Cardiac muscle cell (in vitro differentiated cells and primary cell): Measurements from ENCODE around the gene TNN. TPM values are rescaled to one million over a fixed set of nuclear protein-coding genes. Genes with fewer than 3 reads are reported as not detected.

Experiments
- DNase-seq, 2 donors: peaks; one replicate each; pipeline versions ENCODE4 v3.0.0 to v3.0.0-alpha.2; 2010 to 2017; ENCODE audit warnings: low read depth in 1 of 2, low spot score in 1 of 2
- H3K27ac ChIP-seq: fragments of 200-600 bp; sonication (generic); 2 replicates; pipeline ENCODE4 v1.5.1; 2016
- H3K27me3 ChIP-seq: fragments of 200-600 bp; sonication (generic); 2 replicates; pipeline ENCODE4 v1.6.0; 2016; ENCODE audit warnings: control low read depth
- H3K36me3 ChIP-seq: fragments of 200-600 bp; sonication (generic); 2 replicates; pipeline ENCODE4 v1.5.1; 2016; ENCODE audit warnings: control low read depth
- H3K4me1 ChIP-seq: fragments of 200-600 bp; sonication (generic); 2 replicates; pipeline ENCODE4 v1.8.1; 2017; ENCODE audit warnings: low read depth, mild to moderate bottlenecking, mixed run types
- H3K4me3 ChIP-seq: fragments of 200-600 bp; sonication (generic); 2 replicates; pipeline ENCODE4 v1.5.1; 2016; ENCODE audit warnings: mild to moderate bottlenecking
- H3K9me3 ChIP-seq: fragments of 200-600 bp; sonication (generic); 2 replicates; pipeline ENCODE4 v1.5.1; 2017; ENCODE audit warnings: low read depth, mild to moderate bottlenecking, control low read depth
- polyA plus RNA-seq: library from polyadenylated mRNA; unstranded; fragments of >200 nt; fragmentation: Nextera tagmentation; extraction: Ambion mirVana; gene quantifications from 2 replicates; pipeline ENCODE4 v1.2.1, GENCODE V29; 2016
- total RNA-seq: library from RNA; depleted of rRNA; stranded (reverse); fragments of >200 nt; gene quantifications from 2 replicates; pipeline ENCODE4 v1.2.3, GENCODE V29; 2016
- TF ChIP-seq, protein P1 (sequence below): IDR thresholded peaks from 2 replicates; pipeline ENCODE4 v1.5.1; 2012; ENCODE audit warnings: low read depth, mild to moderate bottlenecking, low read length

TNN gene
- total and polyA plus RNA-seq, 2 experiments from 2014 or later, result not detected

DNA sequence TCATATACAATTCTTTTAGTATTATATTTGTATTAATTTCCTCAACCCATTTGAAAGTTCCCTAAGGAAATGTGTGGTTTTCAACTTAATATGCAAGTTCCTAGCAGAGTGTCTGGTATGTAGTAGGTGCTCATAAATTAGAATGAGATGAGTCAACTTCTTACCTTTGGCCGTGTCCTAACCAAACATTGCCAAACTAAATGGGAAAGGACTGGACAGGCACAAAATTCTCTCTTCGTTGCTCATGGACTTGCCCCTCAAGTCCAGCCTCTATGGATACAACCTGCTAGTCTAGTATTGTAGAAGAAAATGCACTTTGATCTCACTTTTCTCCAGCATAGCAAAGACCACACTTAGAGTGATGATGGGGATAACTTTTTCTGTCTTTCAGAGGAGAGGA is 32.9 kb upstream of the TNN start:
- TF ChIP-seq, protein P1, sequence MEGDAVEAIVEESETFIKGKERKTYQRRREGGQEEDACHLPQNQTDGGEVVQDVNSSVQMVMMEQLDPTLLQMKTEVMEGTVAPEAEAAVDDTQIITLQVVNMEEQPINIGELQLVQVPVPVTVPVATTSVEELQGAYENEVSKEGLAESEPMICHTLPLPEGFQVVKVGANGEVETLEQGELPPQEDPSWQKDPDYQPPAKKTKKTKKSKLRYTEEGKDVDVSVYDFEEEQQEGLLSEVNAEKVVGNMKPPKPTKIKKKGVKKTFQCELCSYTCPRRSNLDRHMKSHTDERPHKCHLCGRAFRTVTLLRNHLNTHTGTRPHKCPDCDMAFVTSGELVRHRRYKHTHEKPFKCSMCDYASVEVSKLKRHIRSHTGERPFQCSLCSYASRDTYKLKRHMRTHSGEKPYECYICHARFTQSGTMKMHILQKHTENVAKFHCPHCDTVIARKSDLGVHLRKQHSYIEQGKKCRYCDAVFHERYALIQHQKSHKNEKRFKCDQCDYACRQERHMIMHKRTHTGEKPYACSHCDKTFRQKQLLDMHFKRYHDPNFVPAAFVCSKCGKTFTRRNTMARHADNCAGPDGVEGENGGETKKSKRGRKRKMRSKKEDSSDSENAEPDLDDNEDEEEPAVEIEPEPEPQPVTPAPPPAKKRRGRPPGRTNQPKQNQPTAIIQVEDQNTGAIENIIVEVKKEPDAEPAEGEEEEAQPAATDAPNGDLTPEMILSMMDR, result no peak

DNA sequence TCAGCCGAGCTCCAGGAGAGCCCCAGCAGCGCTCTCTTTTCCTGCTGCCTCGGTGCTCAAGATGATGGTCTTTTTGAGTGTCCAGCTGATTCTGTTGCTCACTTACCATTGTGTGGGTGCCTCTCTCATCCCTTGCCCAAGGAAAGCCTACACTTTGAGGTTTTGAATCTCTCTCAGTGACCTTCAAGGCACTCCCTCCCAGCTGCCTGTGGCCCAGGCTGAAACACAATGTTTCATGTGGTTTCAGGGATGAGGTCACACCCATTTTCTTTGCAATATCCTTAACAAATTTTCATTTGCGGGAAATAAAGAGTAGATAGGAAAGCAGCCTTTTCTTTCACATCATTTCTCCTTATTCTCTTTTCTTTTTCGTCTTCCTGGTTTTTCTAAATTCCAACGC is 31.8 kb upstream of the TNN start:
- no peak for DNase-seq
- Histone ChIP-seq H3K9me3 (no peaks in the 10 kb centered on the region), H3K4me1 (no peaks in the 10 kb centered on the region), H3K27ac (no peak overlapping the region), H3K36me3 (no peaks in the 10 kb centered on the region), H3K27me3 (no peaks in the 10 kb centered on the region), H3K4me3 (no peak overlapping the region)
- TF ChIP-seq, protein P1, result no peak

More for the DNA sequence above, 32.9 kb upstream of the TNN start:
- Histone ChIP-seq H3K9me3 (no peaks in the 10 kb centered on the region), H3K27me3 (no peaks in the 10 kb centered on the region), H3K36me3 (no peaks in the 10 kb centered on the region), H3K4me3 (no peak overlapping the region), H3K4me1 (no peaks in the 10 kb centered on the region), H3K27ac (no peak overlapping the region)
- DNase-seq, result no peak

DNA sequence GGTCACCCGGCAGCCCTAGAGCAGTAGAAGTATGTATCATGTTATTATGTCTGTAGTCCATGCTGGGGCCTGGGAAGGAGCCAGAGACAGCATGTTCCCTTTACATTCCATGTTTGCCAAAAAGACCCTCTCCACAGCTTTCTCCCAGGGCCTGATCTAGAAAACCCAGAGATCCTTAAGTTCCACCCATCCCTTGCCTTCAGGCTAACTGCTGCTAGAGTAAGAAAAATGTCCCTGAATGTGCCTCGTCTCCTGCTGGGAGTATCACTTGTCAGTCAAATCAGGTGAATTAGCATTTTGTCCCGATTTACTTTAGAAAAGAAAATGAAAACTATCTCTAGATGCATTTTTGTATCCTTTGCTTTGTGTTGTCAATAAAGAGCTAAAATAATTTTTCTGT is 31.2 kb upstream of the TNN start:
- no peak for DNase-seq
- Histone ChIP-seq H3K4me1 (no peaks in the 10 kb centered on the region), H3K27me3 (no peaks in the 10 kb centered on the region), H3K9me3 (no peaks in the 10 kb centered on the region), H3K4me3 (no peak overlapping the region), H3K27ac (no peak overlapping the region), H3K36me3 (no peaks in the 10 kb centered on the region)
- TF ChIP-seq, protein P1, result no peak

DNA sequence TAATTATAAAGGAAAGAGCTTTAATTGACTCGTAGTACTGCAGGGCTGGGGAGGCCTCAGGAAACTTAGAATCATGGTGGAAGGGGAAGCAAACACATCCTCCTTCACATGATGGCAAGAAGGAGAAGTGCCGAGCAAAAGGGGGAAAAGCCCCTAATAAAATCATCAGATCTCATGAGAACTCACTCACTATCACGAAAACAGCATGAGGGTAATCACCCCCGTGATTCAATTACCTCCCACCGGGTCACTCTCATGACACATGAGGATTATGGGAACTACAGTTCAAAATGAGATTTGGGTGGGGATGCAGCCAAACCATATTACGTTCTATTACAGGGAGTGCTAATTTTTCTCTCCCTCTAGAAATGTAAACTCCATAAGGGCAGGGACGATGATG is 30.2 kb upstream of the TNN start:
- no peak overlapping the region for H3K27ac ChIP-seq
- no peak for DNase-seq
- TF ChIP-seq, protein P1, result no peak
- no peaks in the 10 kb centered on the region for H3K27me3 ChIP-seq
- H3K9me3 ChIP-seq, result no peaks in the 10 kb centered on the region
- H3K4me1 ChIP-seq, result no peaks in the 10 kb centered on the region
- H3K36me3 ChIP-seq, result no peaks in the 10 kb centered on the region
- H3K4me3 ChIP-seq, result no peak overlapping the region

DNA sequence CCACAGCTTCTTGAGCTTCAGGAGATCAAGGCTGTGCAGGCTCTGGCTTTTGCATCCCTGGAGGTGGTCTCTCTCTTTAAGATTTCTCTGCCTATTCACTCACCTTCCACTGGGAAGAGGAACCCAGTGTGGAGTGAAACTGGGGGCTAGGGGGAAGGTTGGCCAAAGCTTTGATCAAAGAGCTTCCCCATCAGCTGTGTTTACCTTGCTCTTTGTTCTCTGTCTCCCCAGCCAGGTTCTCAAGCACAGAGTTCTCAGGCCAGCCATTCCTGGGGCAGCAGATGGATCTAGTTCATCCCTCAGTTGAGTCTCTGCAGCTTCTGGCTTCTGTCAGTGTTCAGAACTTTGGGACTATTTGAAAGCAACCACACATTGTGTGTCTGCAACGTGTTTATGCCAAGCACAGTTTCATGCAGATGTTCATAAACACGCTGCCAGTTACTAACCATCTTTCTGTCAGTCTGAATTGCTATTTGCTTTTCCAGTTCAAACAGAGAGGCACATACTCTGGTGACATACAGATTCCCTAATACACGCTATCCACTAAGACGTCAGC is 27.2 kb upstream of the TNN start:
- DNase-seq, result no peak
- Histone ChIP-seq H3K4me1 (no peaks in the 10 kb centered on the region), H3K9me3 (no peaks in the 10 kb centered on the region), H3K4me3 (no peak overlapping the region), H3K27ac (no peak overlapping the region), H3K36me3 (no peaks in the 10 kb centered on the region), H3K27me3 (no peaks in the 10 kb centered on the region)
- TF ChIP-seq, protein P1, result no peak

DNA sequence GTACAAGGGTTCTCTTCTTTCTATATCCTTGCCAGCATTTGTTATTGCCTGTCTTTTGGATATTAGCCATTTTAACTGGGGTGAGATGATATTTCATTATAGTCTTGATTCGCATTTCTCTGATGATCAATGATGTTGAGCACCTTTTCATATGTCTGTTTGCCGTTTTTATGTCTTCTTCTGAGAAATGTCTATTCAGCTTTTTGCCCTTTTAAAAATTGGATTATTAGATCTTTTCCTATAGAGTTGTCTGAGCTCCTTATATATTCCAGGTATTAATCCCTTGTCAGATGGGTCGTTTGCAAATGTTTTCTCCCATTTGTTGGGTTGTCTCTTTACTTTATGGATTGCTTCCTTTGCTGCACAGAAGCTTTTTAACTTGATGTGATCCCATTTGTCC is 25.0 kb upstream of the TNN start:
- no peak overlapping the region for H3K27ac ChIP-seq
- no peaks in the 10 kb centered on the region for H3K4me1 ChIP-seq
- TF ChIP-seq, protein P1, result no peak

More for the DNA sequence above, 25.0 kb upstream of the TNN start:
- no peak overlapping the region for H3K4me3 ChIP-seq
- H3K9me3 ChIP-seq, result no peaks in the 10 kb centered on the region
- DNase-seq, result no peak
- H3K27me3 ChIP-seq, result no peaks in the 10 kb centered on the region
- H3K36me3 ChIP-seq, result no peaks in the 10 kb centered on the region
